Putamen (tissue), 1 donor: ENCODE data around the gene SORL1.

Experiments used
- DNase-seq: peaks from one replicate; pipeline ENCODE4 v3.0.0-alpha.2; 2016; ENCODE audit warnings: low spot score

The SORL1 gene

DNA sequence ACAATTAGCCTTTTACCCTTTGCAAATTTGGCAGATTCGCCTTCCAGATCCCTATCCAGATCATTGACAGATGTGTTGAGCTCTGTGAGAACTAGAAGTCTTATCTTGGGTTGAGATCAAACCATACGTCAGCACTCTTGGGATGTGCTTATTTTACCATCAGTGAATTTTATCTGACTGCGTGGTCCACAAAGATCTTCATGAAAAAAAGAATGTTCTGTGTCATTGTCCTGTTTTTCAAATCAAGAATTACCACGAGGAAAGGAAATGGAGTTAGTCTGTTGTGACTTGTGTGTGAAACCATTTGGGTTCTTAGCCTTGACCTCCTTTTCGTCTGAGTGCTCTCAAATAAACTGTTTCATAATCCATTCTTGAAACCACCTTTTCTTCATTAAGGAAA is 86.9 kb downstream of the SORL1 start:
- no peak for DNase-seq

DNA sequence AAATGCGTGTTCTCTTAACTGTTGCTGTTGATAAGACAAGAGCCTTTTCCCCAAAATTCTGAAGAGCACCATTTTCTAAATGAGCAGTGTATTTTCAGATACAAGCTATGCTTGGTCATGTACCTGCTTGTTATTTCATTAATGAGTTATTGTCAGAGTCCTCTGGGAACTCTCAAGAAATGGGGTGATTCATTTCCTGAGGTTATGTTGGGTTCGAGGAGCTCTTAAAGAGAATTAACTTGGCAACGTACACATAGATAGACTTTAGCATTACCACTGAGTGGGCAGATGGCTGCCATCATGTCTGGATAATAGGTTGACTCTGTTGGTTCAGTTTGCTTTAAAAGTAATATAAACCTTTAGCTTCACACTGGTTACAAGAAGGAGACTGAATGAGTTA is 88.5 kb downstream of the SORL1 start:
- no peak for DNase-seq

DNA sequence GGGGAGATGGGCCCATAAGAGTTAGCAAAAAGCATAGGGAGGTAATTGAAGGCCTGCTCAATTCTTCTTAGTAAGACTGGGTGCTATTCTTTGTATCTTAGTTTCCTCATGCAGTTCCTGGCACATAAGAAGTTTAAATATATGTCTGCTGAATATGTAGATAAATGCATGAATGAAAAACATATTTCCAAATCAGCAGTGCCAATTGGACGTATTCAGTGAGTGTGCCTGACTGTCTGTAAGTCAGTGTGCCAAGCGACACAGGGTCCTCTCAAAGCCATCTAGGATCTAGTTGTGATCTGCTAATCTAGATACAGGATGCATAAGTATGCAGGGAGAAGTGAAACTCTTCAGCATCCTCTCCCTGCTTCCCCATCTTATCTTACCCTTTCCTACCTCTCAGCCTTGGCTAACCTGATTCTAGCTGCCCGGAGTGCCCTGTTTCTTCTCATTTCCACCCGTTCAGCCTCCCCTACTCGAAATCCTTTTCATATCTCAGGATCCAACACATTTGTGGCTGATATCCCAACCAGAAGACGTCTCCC is 91.8 kb downstream of the SORL1 start:
- no peak for DNase-seq

DNA sequence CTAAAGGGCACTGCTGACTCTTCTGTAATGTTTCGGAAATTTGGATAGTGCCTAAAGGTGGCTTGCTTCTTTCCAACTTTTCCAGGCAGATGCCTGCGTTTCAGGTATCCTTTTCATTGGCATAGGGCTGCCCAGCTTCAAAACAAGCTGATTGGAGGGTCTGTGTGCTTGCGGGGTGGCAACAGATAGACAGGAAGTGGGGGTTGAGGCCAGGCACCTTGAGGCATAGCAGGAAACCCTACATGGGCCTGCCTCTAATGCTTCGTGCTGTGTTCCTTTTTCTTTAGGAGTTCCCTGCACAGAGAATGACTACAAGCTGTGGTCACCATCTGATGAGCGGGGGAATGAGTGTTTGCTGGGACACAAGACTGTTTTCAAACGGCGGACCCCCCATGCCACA is 92.8 kb downstream of the SORL1 start:
- DNase-seq: no peak

DNA sequence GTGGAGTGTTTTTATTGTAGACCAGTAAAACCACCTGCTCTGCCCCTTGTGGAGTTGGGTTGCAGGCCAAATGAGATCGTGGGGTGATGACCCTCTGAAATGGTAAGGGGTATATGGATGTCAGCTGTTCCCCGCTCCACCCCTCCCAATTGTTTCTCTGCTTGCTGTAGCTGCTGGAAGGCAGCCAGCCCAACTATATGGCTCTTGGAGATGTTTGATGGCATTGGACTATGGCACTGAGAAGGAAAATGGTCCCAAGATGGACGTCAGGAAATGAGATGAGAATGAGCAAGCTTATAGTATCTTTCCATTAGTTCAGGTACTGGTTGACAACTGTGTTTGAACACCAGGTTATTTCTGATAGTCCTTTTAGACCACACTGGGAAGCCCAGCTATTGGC is 95.5 kb downstream of the SORL1 start:
- DNase-seq: no peak

DNA sequence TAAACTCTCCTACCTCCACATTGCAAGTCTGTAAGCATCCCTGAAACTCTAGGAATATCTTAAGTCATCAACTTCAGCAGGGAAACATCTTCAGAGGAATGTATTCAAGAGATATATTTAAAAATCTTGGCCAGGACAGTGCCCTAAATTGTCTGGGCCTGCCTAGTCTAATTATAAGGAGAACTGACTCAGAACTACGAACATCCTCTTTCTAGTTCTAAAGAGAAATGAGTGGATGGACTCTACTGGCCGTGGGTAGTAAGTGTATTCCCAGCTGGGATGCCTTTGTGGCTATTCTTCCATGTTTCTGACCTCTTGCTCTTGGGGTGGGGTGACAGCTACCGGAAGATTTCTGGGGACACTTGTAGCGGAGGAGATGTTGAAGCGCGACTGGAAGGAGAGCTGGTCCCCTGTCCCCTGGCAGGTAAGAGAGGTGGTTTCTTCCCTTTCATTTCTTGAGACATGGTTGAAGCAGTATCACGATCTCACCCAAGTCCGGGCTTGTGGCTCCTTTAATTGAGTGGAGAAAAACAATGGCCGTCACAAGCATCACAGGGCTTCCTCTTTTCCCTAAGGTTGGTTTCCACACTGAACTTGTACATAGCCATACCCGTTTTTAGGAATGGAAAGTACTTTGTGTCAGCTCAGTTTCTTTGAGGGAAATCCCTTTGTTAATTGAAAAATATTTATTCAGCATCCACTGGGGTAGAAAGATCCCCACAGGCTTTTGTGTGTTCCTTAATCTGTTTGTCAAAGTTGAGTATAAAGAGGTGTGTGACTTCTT is 98.3 kb downstream of the SORL1 start:
- DNase-seq: no peak

DNA sequence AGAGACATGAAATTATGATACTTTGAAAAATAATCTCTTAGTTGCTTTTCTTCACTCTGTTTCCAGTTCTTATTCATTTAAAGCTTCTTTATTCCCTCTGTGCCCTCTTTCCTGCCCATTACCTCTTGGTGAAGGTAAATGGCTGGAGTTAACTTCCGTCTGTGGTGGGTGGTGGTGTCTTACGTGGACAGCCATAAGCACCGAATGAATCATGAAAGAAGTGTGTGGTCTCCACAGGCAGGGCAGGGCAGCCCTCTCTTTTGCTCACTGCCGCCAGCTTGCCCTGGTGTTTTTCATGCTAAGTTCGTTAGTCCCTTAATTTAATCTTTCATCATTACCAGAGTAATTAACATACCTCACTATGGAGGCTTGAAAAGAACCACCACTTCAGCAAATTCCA is 99.3 kb downstream of the SORL1 start:
- DNase-seq: no peak

DNA sequence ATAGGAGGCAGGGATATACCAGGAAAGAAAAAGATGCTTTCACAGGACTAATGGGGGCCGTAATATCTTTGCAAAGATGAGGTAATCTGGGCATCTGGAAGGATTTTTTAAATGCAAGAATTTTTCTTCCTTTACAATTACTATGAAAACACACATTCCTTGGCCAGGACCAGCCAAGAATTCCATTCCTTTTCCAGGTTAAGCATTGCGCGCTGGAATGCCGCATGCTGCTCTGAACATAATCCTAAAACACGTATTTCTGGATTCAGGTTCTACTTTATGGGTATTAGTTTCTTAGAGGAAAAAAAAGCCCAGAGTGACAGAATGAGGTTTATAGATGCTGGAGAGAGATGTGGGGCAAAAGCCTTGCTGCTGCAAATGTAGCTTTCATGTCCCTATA is 100.0 kb downstream of the SORL1 start:
- DNase-seq: no peak

DNA sequence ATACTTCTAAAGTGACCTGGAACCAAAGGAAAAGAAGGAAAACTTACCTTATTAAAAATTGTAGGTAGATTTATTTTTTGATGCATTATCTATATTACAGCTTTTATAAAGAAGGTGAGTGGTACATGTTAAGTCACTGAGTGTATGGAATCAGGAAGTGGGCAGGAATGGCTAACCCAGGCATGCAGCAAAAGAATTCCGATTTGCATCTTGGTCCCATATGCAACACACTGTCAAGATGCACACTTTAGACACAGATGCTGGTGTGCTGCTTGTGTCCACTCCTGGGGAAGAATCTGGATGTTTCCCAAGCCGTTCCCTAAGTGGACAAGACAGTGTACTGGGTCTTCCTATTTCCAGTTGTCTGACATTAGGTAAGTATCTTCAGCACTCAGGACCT is 100.5 kb downstream of the SORL1 start:
- no peak for DNase-seq

DNA sequence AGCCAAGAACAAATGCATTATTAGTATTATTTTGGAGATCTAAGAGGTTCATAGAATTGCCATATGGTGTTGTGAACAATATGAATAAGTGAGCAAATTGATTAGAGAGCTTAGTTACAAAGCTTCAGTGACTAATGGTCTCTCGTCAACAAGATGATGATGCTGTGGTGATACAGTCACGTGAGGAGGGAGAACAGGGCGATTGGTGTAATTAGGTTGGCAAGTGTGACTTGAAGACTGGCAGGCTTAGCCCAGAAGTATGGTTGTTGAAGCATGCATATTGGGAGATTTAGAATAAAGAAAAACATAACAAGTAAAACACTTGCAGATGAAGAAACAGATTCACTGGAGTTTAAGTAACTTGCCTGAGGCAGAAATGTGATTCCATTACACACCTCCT is 101.3 kb downstream of the SORL1 start:
- DNase-seq: no peak

DNA sequence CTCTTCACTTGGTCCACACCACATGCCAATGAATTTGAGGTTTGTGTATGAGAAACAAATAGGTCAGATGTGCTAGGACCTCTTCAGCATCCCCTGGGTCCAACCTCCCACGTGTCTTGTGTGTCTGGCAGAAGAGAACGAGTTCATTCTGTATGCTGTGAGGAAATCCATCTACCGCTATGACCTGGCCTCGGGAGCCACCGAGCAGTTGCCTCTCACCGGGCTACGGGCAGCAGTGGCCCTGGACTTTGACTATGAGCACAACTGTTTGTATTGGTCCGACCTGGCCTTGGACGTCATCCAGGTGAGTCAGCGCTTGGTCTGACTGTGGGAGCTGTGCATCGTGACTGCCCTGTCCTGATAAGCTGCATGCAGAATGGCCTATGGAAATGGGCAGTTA is 101.7 kb downstream of the SORL1 start:
- no peak for DNase-seq

DNA sequence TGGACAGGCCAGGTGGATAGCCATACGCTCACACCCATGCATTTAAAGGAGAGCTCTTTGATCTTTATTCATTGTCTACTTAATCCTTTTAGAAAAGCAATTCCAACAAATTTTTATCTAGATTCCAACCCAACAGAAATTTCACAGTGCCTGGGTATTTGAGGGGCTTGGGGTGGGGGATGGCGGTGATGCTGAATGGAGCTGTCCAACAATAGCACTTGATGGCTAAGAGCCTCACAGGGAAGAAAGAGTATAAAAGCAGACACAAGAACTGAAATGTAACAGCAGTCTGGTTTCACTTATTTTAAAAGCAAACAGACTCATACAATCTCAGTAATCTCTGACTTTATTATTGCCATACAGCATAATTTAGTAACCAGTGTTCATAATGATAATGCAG is 102.4 kb downstream of the SORL1 start:
- no peak for DNase-seq

DNA sequence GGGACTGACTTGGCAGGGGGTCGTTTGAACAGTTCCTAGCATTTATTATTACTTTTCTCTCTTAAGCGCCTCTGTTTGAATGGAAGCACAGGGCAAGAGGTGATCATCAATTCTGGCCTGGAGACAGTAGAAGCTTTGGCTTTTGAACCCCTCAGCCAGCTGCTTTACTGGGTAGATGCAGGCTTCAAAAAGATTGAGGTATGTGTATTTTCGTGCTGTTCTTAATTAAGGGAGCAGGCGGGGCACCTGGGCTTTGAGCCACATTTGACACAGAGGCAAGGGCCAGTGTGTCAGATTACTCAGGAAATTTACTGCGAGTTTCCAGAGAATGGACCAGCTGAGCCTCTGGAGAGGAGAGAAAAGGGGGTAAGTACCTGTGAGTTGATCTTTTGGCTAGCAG is 103.0 kb downstream of the SORL1 start:
- no peak for DNase-seq

DNA sequence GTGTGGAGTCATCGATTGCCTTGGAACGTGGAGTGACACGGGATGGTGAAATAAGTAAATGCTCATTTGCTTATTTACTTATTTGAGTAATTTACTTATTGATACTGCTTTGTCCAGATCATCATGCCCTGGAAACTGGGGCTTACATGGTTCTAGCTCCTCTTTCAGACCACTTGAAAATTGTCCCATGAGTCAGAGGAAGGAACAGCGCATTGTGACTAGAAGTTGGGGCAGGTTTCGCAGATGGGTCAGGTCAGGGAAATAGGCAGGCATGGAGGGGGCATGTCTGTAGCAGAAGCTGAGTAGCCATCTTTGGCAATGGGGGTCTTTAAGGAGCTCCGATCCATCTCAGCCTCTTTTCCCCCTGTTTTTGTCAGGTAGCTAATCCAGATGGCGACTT is 104.8 kb downstream of the SORL1 start:
- DNase-seq: no peak

DNA sequence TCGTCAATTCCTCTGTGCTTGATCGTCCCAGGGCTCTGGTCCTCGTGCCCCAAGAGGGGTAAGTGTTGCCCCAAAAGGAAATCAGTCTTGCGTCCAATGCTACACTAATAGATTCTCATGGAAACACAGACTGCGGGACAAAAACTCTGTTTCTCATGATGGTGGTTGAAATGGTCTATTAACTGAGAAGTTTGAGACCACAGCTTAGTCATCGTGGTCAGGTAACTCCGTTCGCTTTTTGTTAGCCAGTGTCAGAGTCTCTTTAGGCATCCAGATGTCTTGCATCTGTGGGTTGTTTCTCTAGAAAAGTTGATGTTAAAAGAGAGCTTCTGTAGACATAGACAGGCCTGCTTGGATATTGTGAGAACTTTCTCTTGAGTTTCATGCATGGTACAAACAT is 105.2 kb downstream of the SORL1 start:
- no peak for DNase-seq

DNA sequence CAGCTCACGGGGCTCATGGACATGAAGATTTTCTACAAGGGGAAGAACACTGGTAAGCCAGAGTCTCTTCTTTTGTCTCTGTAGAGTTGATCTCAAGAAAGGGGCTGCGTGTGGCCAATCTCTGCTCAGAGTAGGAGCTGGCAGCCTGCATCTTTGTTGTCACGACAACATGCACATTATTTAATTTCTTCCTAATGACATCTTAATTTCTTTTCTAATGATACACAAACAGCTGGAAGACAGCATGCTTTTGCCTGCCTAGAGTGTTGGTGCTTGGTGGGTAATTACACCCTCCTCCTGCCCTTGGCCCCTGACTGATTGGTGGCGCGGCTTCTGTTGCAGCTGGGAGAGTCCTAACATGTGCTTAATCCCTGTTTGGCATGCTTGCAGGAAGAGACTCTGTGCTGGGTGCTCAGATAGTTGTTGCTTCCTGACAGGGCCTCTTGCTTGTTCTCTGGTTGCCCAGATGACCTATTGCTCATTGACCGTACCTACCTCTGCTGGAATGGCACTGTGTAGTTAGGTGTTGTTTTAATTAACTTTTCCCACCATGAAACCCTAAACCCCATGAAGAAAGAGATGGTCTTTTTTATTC is 107.6 kb downstream of the SORL1 start:
- no peak for DNase-seq

DNA sequence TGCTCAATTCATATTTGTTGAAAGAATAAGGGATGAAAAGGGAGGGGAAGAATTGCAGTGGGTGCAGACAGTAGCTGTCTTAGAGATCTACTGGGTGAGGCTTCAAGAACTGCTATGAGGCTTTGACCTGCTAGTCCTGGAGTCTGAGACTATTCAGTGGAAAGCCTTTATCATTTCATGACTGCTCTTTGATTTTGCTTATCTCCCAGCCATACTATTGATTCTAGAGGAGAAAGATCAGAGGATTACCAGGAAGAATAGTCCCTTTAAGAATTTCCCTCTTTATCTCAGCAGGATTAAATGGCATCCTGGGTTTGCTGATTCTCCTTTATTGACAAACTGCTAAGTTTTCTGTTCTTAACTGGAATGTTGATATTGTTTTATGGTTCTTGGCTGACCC is 108.1 kb downstream of the SORL1 start:
- no peak for DNase-seq

DNA sequence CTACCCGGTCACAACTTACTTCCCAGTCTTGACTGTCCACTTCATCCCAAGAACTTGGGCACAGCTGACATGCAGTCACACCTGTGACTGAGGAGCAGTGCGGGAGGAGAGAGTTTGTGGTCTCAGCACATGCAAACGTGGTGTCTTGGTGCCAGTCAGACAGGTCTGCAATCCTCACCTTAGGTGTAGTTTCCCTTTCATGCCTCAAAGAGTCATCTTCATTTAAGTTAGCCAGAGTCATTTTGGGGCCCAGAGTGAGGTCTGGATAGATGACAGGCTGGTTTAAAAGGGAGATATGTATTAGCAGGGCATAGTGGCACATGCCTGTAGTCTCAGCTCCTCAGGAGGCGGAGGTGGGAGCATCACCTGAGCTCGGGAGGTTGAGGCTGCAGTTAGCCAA is 109.1 kb downstream of the SORL1 start:
- no peak for DNase-seq

DNA sequence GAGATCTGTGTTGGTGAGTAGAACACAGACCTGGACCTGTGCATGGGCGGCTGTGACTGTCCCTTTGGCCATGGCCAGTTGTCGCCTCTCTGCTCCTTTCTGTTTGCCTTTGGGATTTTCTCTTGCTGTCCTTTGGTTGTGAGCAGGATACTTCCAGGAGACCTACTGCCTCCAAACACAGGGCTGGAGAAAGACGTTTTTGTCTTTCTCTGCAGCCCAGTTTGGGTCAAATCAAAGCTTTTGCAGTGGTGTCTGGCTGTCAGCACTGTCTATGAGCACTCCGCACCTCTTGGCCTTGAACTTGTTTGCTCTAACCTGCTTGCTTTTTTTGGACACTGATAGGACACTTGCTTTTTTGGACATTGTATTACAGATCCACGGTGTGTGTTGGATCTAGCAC is 109.6 kb downstream of the SORL1 start:
- no peak for DNase-seq

DNA sequence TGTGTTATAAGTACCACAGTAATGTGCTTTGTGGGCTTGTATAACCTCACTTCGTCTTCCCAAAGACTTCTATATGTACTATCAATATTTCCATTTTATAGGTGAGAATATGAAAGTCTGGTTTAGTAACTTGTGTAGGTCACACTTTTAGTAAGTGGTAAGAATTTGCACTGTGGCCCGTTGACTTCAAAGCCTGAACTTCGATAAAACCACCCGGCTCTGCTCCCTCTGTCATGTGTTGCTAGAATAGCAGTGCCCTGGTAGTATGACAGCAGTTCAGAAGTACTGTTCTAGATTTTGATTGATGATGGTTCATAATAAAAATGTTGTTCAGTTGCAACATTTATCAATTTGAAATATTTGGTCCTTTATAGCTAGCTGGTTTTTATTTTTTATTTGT is 110.9 kb downstream of the SORL1 start:
- DNase-seq: no peak

DNA sequence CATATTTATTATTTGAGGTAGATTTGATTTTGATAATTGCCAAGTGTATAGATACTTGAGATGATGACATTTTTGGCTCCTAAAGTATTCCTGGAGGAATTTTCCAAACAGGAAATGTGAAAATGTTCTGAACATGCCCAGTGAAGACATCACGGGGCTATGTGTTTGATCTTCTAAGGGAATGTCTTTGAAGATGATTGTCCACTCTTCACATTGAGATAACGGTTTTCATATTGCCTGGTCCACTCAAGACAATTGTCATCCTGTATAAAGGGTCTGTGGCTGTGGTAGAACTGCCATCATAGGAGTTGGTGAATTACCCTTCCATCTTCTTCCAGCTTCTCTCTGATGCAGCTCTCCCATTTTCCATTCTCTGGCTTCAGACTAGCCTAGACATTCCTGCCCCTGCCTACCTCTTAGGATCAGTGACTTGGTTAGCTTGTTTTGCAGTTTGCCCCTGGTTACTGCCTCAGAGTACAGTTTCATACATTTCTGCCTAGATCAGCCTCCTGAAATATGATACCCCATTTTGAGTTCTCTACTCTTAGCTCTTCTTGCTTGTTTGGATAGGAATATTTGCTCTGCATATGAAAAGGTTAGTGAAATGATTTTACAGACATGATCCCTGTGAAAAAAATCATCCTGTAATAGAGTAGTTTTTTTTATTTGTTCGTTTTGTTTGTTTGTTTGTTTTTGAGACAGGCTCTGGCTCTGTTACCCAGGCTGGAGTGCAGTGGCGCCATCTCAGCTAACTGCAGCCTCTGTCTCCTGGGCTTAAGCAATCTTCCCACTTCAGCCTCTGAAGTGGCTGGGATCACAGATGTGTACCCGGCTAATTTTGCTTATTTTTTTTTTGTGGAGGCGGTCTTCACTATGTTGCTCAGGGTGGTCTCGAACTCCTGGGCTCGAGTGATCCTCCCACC is 112.0 kb downstream of the SORL1 start:
- no peak for DNase-seq

DNA sequence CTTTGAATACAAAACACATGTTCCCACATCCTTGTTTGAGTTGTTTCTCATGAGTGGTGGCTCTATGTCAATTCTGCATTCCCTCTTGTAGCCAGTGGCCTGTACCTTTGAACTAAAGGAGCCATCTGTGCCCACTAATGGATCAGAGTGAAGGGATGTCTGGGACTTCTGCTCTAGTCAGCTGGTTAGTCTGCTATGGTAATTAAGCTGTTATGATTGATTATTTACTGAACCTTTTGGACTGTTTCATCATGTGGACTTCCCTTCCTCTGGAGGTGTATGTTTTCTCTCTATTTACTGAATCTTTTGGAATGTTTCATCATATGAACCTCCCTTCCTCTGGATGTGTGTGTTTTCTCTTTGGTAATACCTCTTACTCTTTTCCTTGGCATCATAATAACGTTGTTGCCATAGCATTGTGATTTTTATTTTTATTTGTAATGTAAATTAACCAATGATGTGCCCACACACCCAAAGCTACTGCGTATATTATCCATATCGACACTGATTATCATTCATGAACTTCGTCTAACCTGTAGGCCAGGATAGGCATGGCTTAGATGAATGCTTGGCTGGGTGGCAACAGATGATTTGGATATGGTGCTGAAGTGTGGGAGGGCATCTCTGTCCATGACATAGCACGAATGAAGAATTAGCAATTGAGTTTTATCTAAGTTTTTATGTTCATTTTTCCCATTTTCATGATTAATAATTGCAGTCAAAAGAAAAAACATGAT is 113.0 kb downstream of the SORL1 start:
- no peak for DNase-seq
